Panc1 (cell line): ENCODE measurements around the gene ITGB2. TPM values are rescaled to one million over a fixed set of nuclear protein-coding genes. Genes with fewer than 3 reads are reported as not detected.

Experiments used
- ATAC-seq: fragments of 200-7000 bp; cut with Tn5 transposase; 2 replicates; pipeline ENCODE4 v1.9.1; 2020; ENCODE audit warnings: mild to moderate bottlenecking, moderate library complexity
- BruUV-seq: library from RNA; stranded (reverse); fragments of 400-500 nt; replicated peaks from 2 replicates; lab custom pipeline; 2021; lab: Mats Ljungman, UMichigan
- CTCF ChIA-PET: fragments of 300-600 bp; sonication (Branson Sonifier 250); formaldehyde crosslinking; loops from one replicate; lab custom pipeline; 2022; ENCODE audit warnings: antibody characterized with exemption; lab: Charles Lee
- POLR2A ChIA-PET: fragments of 300-600 bp; sonication (Branson Sonifier 250); formaldehyde crosslinking; loops from one replicate; lab custom pipeline; 2022; ENCODE audit warnings: antibody characterized with exemption; lab: Charles Lee
- DNase-seq: peaks from one replicate; pipeline ENCODE4 v3.0.0-alpha.2; 2010; ENCODE audit warnings: low read depth, low spot score
- H3K27ac ChIP-seq: 2 replicates; pipeline ENCODE4 v1.5.1; 2011; ENCODE audit warnings: mild to moderate bottlenecking, low read length, inconsistent platforms
- H3K27me3 ChIP-seq: fragments of 200-500 bp; sonication (Bioruptor generic); 2 replicates; pipeline ENCODE4 v1.6.0; 2014; ENCODE audit warnings: low read length, inconsistent platforms; ENCODE audit not compliant: control insufficient read depth, insufficient read depth
- H3K36me3 ChIP-seq: fragments of 200-500 bp; sonication (Bioruptor generic); 2 replicates; pipeline ENCODE4 v1.5.1; 2014; ENCODE audit warnings: inconsistent platforms, mild to moderate bottlenecking, low read length, moderate library complexity; ENCODE audit not compliant: control insufficient read depth, insufficient read depth
- H3K4me1 ChIP-seq: 2 replicates; pipeline ENCODE4 v1.5.1; 2011; ENCODE audit warnings: inconsistent platforms, mild to moderate bottlenecking, low read length, moderate library complexity; ENCODE audit not compliant: control insufficient read depth, insufficient read depth
- H3K4me3 ChIP-seq, 2 experiments: 2 replicates each; pipeline ENCODE4 v1.5.1; 2011 to 2012; ENCODE audit warnings: low read depth in 2 of 2, low read length in 2 of 2, mild to moderate bottlenecking in 2 of 2, inconsistent platforms in 1 of 2, moderate library complexity in 1 of 2
- H3K9me3 ChIP-seq: fragments of 200-500 bp; sonication (Bioruptor generic); 2 replicates; pipeline ENCODE4 v1.5.1; 2014; ENCODE audit warnings: low read depth, mild to moderate bottlenecking, inconsistent platforms, low read length, moderate library complexity; ENCODE audit not compliant: control insufficient read depth, insufficient read depth
- POLR2AphosphoS5 ChIP-seq: IDR thresholded peaks from 2 replicates; pipeline ENCODE4 v1.6.1; 2012; ENCODE audit warnings: mild to moderate bottlenecking, low read depth, low read length, moderate library complexity
- SIN3A ChIP-seq: IDR thresholded peaks from 2 replicates; pipeline ENCODE4 v1.6.1; 2012; ENCODE audit warnings: low read depth, mild to moderate bottlenecking, low read length, moderate library complexity, borderline replicate concordance; ENCODE audit not compliant: insufficient read depth
- TCF7L2 ChIP-seq: IDR thresholded peaks from 2 replicates; pipeline ENCODE4 v1.6.1; 2011; ENCODE audit warnings: mild to moderate bottlenecking, low read depth, low read length, inconsistent platforms
- in situ Hi-C: cut with HindIII; loops from 2 replicates; pipeline ENCODE4 v1.10.0; 2016; ENCODE audit warnings: low sequenced_read_pairs, low pct_unique_long_range_greater_than_20kb
- intact Hi-C: fragments of 100-400 bp; cut with micrococcal nuclease; formaldehyde crosslinking; loops from one replicate; pipeline ENCODE4 v1.10.0; 2022; ENCODE audit not compliant: unreplicated experiment
- total RNA-seq: library from RNA; stranded (reverse); gene quantifications from one replicate; pipeline ENCODE4 v1.2.1, GENCODE V29; 2021; ENCODE audit not compliant: unreplicated experiment
- TF ChIP-seq, protein P1 (sequence below), 2 experiments: IDR thresholded peaks; 2 replicates each; pipeline ENCODE4 v1.6.1; 2011 to 2012; ENCODE audit warnings: low read depth in 2 of 2, control low read depth in 1 of 2, low read length in 1 of 2, mild to moderate bottlenecking in 1 of 2, moderate library complexity in 1 of 2; ENCODE audit not compliant: insufficient read depth in 1 of 2
- TF ChIP-seq, protein P2 (sequence below): fragments of 450-650 bp; IDR thresholded peaks from 2 replicates; pipeline ENCODE4 v1.5.1; 2017; ENCODE audit warnings: mild to moderate bottlenecking

Gene ITGB2
- total RNA-seq, 1 experiment from 2014 or later: 3.0 TPM

DNA sequence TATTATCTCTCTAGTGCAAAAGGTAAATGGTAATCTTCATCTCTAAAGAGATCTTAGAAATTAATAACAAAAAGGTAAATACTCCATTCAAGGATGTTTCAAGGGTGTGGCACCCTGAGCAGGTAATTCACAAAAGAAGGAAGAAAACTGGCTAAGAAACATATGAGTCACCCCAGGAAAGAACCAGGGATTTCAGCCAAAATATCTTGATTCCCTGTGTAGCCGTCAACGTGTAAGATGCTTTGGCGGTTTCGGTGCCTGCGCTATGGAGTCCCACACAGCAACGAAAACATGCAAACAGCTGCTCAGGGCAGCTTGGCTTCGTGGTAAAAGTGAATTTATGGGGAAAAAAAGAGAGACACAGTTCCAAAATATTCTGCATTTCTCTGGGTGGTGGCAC is 3.7 kb downstream of the ITGB2 start:
- intact Hi-C loops: no loop called here
- no peaks in the 10 kb centered on the region for H3K9me3 ChIP-seq
- peak overlapping the region in 1 of 2 experiments; percentile 16; a peak in 1 of 4 replicates for H3K4me3 ChIP-seq
- H3K27me3 ChIP-seq: no peaks in the 10 kb centered on the region
- DNase-seq: no peak
- H3K4me1 ChIP-seq: peaks cover 29% of the 10 kb centered on the region
- in situ Hi-C loops: no loop called here
- ChIA-PET POLR2A (no interaction called here), CTCF (interaction anchor here (0.6 kb wide), 1 partner anchor 278 kb away, joined by 4 read pairs; no protein-coding TSS in a partner anchor)
- TF ChIP-seq, protein P1, sequence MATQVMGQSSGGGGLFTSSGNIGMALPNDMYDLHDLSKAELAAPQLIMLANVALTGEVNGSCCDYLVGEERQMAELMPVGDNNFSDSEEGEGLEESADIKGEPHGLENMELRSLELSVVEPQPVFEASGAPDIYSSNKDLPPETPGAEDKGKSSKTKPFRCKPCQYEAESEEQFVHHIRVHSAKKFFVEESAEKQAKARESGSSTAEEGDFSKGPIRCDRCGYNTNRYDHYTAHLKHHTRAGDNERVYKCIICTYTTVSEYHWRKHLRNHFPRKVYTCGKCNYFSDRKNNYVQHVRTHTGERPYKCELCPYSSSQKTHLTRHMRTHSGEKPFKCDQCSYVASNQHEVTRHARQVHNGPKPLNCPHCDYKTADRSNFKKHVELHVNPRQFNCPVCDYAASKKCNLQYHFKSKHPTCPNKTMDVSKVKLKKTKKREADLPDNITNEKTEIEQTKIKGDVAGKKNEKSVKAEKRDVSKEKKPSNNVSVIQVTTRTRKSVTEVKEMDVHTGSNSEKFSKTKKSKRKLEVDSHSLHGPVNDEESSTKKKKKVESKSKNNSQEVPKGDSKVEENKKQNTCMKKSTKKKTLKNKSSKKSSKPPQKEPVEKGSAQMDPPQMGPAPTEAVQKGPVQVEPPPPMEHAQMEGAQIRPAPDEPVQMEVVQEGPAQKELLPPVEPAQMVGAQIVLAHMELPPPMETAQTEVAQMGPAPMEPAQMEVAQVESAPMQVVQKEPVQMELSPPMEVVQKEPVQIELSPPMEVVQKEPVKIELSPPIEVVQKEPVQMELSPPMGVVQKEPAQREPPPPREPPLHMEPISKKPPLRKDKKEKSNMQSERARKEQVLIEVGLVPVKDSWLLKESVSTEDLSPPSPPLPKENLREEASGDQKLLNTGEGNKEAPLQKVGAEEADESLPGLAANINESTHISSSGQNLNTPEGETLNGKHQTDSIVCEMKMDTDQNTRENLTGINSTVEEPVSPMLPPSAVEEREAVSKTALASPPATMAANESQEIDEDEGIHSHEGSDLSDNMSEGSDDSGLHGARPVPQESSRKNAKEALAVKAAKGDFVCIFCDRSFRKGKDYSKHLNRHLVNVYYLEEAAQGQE (IDR thresholded peaks at IDR 0.05; ENCODE audit: insufficient read depth in 1 of 2, low read depth in 2 of 2, low read length in 1 of 2): no peak
- TF ChIP-seq SIN3A: no peak
- no TSS peak for BruUV-seq
- ATAC-seq: no peak
- H3K27ac ChIP-seq: 0 out of 2 replicates have a peak overlapping the region, but pooled peaks have one; percentile 12
- H3K36me3 ChIP-seq: no peaks in the 10 kb centered on the region

DNA sequence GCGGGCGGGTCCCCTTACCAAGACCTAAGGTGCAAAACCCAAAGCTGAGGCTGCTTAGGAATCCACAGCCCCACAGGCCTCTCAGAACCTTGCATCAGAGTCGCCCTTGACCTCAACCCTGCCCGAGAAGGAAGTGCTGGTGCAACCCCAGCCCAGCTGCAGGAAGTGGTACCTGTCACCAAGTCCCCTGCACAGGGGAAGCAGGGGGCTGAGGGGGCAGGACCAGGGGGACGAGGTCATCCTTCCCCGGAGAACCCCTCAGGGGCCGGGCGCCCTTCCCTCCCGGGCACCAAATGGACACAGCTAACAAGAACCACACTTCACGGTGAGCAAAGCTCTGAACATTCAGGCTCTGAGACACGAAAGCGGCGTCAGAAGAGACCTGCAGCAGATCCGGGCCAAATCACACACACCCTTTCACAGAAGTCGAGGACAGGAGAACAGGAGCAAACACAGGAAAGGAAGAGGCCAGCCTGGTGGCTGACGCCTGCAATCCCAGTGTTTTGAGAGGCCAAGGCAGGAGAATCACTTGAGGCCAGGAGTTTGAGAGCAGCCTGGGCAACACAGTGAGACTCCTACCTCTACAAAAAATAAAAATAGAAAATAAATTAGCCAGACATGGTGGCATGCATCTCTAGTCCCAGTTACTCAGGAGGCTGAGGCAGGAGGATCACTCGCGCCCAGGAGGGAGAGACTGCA is 6.4 kb downstream of the ITGB2 start:
- ATAC-seq (no peak), DNase-seq (no peak)
- no TSS peak for BruUV-seq
- TF ChIP-seq SIN3A: no peak
- TF ChIP-seq TCF7L2: no peak
- TF ChIP-seq POLR2AphosphoS5: no peak
- TF ChIP-seq, protein P1 (IDR thresholded peaks at IDR 0.05; ENCODE audit: insufficient read depth in 1 of 2, low read depth in 2 of 2, low read length in 1 of 2): no peak
- TF ChIP-seq, protein P2, sequence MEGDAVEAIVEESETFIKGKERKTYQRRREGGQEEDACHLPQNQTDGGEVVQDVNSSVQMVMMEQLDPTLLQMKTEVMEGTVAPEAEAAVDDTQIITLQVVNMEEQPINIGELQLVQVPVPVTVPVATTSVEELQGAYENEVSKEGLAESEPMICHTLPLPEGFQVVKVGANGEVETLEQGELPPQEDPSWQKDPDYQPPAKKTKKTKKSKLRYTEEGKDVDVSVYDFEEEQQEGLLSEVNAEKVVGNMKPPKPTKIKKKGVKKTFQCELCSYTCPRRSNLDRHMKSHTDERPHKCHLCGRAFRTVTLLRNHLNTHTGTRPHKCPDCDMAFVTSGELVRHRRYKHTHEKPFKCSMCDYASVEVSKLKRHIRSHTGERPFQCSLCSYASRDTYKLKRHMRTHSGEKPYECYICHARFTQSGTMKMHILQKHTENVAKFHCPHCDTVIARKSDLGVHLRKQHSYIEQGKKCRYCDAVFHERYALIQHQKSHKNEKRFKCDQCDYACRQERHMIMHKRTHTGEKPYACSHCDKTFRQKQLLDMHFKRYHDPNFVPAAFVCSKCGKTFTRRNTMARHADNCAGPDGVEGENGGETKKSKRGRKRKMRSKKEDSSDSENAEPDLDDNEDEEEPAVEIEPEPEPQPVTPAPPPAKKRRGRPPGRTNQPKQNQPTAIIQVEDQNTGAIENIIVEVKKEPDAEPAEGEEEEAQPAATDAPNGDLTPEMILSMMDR: no peak
- peak overlapping the region; percentile 78 for H3K27ac ChIP-seq
- no peaks in the 10 kb centered on the region for H3K36me3 ChIP-seq
- peak overlapping the region in 1 of 2 experiments; percentile 47; a peak in 2 of 4 replicates for H3K4me3 ChIP-seq
- ChIA-PET POLR2A (interaction anchor here (0.7 to 0.9 kb wide), 2 partner anchors 13 to 22 kb away, joined by 4 to 15 read pairs; no protein-coding TSS in a partner anchor), CTCF (no interaction called here)
- H3K9me3 ChIP-seq: no peaks in the 10 kb centered on the region
- peaks cover 39% of the 10 kb centered on the region for H3K4me1 ChIP-seq
- intact Hi-C loops (no loop called here), in situ Hi-C loops (no loop called here)
- H3K27me3 ChIP-seq: no peaks in the 10 kb centered on the region
